ENCODE measurements around the gene CHST5.
A peak's percentile ranks its signal among the peaks of the same experiment; 100 is the strongest.

Gene CHST5
- 0 to 0.09 (median 0) reads per million in 4 experiments for total RNA-seq

DNA sequence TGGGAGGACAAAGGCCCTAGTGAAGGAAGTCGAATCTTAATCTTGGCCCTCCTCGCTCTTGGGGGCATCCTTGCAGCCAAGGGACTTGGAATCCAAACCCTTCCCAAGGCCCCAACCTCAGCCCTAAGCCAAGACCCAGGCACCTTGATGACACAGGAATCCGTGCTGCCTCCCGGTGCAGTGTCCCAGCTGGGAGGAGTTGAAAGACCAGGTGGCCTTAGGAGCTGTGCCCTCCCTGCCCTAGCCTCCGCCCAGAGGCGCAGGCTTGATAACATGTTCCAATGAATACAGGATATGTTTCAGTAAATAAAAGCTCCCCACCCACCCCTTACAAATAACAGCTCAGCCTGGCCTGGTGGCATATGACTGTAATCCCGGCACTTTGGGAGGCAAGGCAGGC, at the start of gene CHST5:
Gene CHST5 (minus strand): TSS at position 208 of the 400 bp plus-strand sequence. CDS start 5,724 bp downstream, outside the sequence.
- no peak for DNase-seq

- DNase-seq, result no peak
Measured at GRCh38 chr16:75584108-75584507, 48.2 kb upstream of the CHST5 start.

GRCh38 chr16:75579281-75579834, 43.5 kb upstream of the CHST5 start:
- DNase-seq, result no peak

- no peak for DNase-seq
Measured at GRCh38 chr16:75578725-75579124, 42.8 kb upstream of the CHST5 start.

DNA sequence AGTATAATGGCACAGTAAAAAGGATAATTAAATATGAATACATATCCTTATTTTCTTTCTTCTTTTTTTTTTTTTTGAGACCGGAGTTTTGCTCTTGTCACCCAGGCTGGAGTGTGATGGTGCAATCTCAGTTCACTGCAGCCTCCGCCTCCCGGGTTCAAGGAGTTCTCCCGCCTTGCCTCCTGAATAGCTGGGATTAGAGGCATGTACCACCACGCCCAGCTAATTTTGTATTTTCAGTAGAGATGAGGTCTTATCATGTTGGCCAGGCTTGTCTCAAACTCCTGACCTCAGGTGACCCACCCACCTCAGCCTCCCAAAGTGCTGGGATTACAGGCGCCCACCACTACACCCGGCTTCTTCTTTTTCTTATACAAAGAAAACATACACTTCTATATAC, 42.3 kb upstream of the CHST5 start:
- no peak for DNase-seq

DNA sequence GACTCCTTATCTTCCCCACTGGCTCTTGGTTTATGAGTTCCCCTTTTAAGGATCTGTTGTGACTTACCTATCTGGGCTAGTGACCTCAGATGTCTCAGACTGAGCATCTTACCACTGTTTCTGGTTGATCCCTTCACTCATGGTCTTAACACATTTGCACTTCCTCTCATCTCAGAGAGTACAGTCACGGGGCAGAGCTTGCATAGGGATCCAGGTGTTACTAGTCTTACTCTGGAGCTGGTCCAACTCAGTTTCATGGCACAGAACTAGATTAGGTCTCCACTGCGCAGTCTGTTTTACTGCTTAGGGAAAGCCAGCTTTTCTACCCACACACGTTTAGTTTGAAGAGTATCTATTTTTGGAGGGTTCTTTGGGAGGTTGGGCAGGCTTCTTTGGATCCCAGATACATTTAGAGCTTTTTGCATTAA, 40.5 kb upstream of the CHST5 start:
- no peak for DNase-seq

GRCh38 chr16:75575958-75576357, 40.0 kb upstream of the CHST5 start:
- no peak for DNase-seq

DNA sequence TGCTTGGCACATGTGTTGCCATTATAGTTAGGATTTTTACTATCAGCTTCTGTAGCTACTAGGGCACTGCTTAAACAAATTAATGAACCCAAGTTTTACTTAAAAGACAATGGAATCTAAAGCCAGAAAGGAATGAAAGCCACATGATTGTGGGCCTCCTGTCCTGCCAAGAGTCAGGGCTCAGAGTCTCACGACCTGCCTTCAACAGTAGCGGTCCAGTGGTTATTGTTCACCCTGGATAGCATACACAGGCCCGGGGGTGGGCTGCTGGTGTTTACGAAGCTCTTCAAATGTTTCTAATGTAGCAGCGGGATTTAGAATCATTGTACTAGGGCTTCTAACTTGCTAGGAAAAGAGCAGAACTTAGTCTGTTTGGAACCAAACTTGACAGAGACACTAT, 38.0 kb upstream of the CHST5 start:
- DNase-seq, result no peak

GRCh38 chr16:75572864-75573542, 37.1 kb upstream of the CHST5 start:
- DNase-seq, result no peak

GRCh38 chr16:75570396-75571065, 34.6 kb upstream of the CHST5 start:
- DNase-seq, result no peak

GRCh38 chr16:75567911-75568310, 32.0 kb upstream of the CHST5 start:
- DNase-seq, result no peak

DNA sequence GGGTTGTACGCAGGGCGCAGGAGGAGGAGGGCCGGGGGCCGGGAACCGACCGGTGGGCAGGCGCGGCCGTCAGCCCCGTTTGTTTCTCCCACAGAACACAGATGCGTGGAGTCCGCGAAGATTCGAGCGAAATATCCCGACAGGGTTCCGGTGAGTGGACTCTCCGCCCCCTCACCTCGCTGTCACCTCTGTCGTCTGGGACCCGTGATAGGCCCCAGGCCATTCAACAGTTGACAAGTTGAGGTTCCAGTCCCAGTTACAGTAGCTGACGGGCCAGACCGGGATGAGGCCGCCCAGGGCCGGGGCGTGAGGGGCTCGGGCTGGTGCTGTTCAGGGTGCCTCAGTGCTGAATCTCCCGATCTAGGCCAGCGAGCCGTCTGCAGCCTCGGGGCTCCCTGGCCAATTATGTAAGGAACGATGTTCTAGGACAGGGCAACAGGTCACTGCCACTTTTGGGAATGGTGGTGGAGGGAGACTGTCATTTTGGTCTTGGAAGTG, 30.9 kb upstream of the CHST5 start:
- peak; percentile 16 for DNase-seq

GRCh38 chr16:75566040-75566757, 30.3 kb upstream of the CHST5 start, which contains the start of gene GABARAPL2:
Gene GABARAPL2, plus strand, starts transcription at chr16:75566379. Its CDS starts 108 bp downstream, at chr16:75566487.
- DNase-seq, result peak; percentile 89

DNA sequence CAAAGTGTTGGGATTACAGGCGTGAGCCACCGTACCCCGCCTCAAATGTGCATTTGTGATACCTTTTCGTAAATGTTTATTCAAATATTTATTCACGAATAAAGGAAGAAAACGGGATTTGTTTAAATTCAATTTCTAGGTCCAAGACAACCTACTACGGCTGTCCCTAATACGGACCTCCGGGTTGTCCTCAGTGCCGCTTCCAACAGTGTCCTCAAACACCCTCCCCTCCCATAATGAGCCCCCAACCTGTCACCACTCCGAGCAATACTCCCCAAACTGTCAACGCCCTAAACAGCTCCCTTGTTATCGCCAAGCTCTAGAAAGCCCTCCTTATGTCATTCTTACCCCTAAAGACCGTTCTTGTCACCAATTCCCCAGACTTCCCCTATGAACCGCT, 29.7 kb upstream of the CHST5 start:
- DNase-seq, result no peak

DNA sequence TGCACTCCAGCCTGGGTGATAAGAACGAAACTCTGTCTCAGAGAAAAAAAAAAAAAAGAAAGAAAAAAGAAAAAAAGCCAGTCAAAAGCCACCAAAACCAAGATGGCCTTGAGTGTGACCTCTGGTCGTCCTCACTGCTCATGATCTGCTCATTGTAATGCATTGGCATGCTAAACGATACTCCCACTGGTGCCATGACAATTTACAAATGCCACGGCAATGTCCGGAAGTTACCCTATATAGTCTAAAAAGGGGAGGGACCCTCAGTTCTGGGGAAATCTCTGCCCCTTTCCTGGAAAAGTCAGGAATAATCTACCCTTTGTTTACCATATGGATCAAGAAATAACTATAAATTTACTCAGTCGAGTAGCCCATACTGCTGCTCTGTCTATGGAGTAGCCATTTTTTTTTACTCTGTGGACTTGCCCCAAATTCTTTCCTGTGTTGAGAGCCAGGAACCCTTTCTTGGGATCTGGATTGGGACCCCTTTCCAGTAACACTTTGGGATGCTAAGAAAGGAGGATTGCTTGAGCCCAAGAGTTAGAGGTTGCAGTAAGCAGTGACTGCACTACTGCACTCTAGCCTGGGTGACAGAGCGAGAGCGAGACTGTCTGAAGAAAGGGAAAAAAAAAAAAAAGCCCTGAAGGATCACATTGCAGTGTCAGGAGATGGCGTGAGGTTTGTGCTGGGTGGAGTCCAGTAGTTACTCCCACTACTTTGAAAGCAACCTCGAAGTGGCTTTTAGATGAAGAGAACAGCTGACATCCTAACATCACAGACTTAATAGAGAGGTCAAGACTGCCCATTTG, 23.9 kb upstream of the CHST5 start:
- no peak for DNase-seq

GRCh38 chr16:75558846-75559401, 23.0 kb upstream of the CHST5 start:
- no peak for DNase-seq

GRCh38 chr16:75556431-75556950, 20.6 kb upstream of the CHST5 start:
- no peak for DNase-seq

GRCh38 chr16:75555707-75556430, 20.0 kb upstream of the CHST5 start, which contains the start of gene TMEM231:
Gene TMEM231, minus strand, starts transcription at chr16:75556252. Its CDS starts 43 bp downstream, at chr16:75556209.
- DNase-seq, result peak; percentile 93

DNA sequence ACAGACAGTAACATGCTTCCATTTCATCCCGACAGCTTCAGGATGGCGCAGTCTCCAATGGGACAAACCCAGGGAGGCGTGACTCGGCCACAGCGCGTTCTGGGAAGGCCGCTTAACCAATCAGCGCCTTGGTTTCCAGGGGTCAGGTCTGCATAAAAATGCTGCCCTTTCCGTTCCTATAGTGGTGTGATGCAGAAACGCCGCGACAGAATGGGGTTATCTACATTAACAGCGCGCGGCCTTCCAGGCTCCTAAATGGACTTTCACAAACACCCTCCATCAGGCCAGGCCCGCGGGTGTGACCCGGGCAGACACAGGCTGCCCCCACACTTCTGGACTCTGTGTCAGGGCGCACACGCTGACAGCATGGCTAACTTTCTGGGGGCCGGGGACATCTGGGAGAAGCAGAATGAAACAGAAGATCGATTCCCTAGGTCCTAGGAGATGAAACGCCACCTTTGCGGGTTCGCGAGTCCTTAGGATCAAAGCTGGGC, 19.4 kb upstream of the CHST5 start:
- DNase-seq, result no peak

- no peak for DNase-seq
Measured at GRCh38 chr16:75552951-75553350, 17.0 kb upstream of the CHST5 start.
